Trophoblast cell (in vitro differentiated cells and primary cell): ENCODE results near the gene RAB5B.

Source experiments
- DNase-seq, 2 donors: peaks; one replicate each; pipeline ENCODE4 v3.0.0-alpha.2; 2016
- H2AFZ ChIP-seq: 2 replicates; pipeline ENCODE4 v1.6.1; 2013; ENCODE audit warnings: low read length, moderate library complexity, mild to moderate bottlenecking; ENCODE audit not compliant: insufficient read depth, poor library complexity
- H2AK5ac ChIP-seq: 2 replicates; pipeline ENCODE4 v1.6.1; 2013; ENCODE audit warnings: mild to moderate bottlenecking, low read length
- H2BK120ac ChIP-seq: 2 replicates; pipeline ENCODE4 v1.6.1; 2013; ENCODE audit warnings: low read length, mild to moderate bottlenecking, moderate library complexity; ENCODE audit not compliant: insufficient read depth, poor library complexity
- H2BK12ac ChIP-seq: 2 replicates; pipeline ENCODE4 v1.6.1; 2013; ENCODE audit warnings: mild to moderate bottlenecking, low read length, moderate library complexity
- H2BK5ac ChIP-seq: 2 replicates; pipeline ENCODE4 v1.6.1; 2013; ENCODE audit warnings: low read length, low read depth, moderate library complexity, mild to moderate bottlenecking; ENCODE audit not compliant: poor library complexity
- H3K14ac ChIP-seq: 2 replicates; pipeline ENCODE4 v1.6.1; 2013; ENCODE audit warnings: mild to moderate bottlenecking, low read length
- H3K18ac ChIP-seq: 2 replicates; pipeline ENCODE4 v1.6.1; 2013; ENCODE audit warnings: mild to moderate bottlenecking, low read length
- H3K23ac ChIP-seq: 2 replicates; pipeline ENCODE4 v1.6.1; 2013; ENCODE audit warnings: low read length
- H3K27ac ChIP-seq: 2 replicates; pipeline ENCODE4 v1.5.1; 2013; ENCODE audit warnings: low read depth, mild to moderate bottlenecking, inconsistent platforms, low read length, moderate library complexity
- H3K27me3 ChIP-seq: 2 replicates; pipeline ENCODE4 v1.6.1; 2013; ENCODE audit warnings: inconsistent platforms, mild to moderate bottlenecking, low read length, moderate library complexity; ENCODE audit not compliant: insufficient read depth
- H3K36me3 ChIP-seq, 2 experiments: 1 replicate in 1 of 2; 2 replicates in 1 of 2; pipeline ENCODE4 v1.6.1; 2013; ENCODE audit warnings: low read length in 2 of 2, mild to moderate bottlenecking in 2 of 2, moderate library complexity in 1 of 2; ENCODE audit not compliant: insufficient read depth in 2 of 2, control insufficient read depth in 1 of 2
- H3K4ac ChIP-seq: 2 replicates; pipeline ENCODE4 v1.6.1; 2013; ENCODE audit warnings: low read depth, mild to moderate bottlenecking, low read length, moderate library complexity
- H3K4me1 ChIP-seq, 2 experiments: 1 replicate in 1 of 2; 2 replicates in 1 of 2; pipeline ENCODE4 v1.6.1; 2013; ENCODE audit warnings: low read length in 2 of 2, mild to moderate bottlenecking in 2 of 2, moderate library complexity in 1 of 2; ENCODE audit not compliant: insufficient read depth in 2 of 2, control insufficient read depth in 1 of 2
- H3K4me2 ChIP-seq: 2 replicates; pipeline ENCODE4 v1.6.1; 2013; ENCODE audit warnings: inconsistent platforms, mild to moderate bottlenecking, low read length, moderate library complexity
- H3K4me3 ChIP-seq: 2 replicates; pipeline ENCODE4 v1.5.1; 2013; ENCODE audit warnings: mild to moderate bottlenecking, low read depth, low read length, inconsistent platforms
- H3K79me1 ChIP-seq: one replicate; pipeline ENCODE4 v1.6.1; 2013; ENCODE audit warnings: low read length
- H3K79me2 ChIP-seq: 2 replicates; pipeline ENCODE4 v1.6.1; 2013; ENCODE audit warnings: low read length, mild to moderate bottlenecking; ENCODE audit not compliant: control insufficient read depth, insufficient read depth, poor library complexity
- H3K9ac ChIP-seq: 2 replicates; pipeline ENCODE4 v1.6.1; 2013; ENCODE audit warnings: mild to moderate bottlenecking, low read length
- H3K9me3 ChIP-seq: 2 replicates; pipeline ENCODE4 v1.6.1; 2013; ENCODE audit warnings: low read depth, mild to moderate bottlenecking, control low read depth, inconsistent platforms, low read length; ENCODE audit not compliant: insufficient read depth
- H4K12ac ChIP-seq: 2 replicates; pipeline ENCODE4 v1.6.1; 2013; ENCODE audit warnings: low read depth, mild to moderate bottlenecking, low read length, moderate library complexity
- H4K8ac ChIP-seq: 2 replicates; pipeline ENCODE4 v1.6.1; 2013; ENCODE audit warnings: low read depth, mild to moderate bottlenecking, low read length, moderate library complexity
- H4K91ac ChIP-seq: one replicate; pipeline ENCODE4 v1.6.1; 2013; ENCODE audit warnings: low read depth, mild to moderate bottlenecking, low read length, moderate library complexity
- WGBS: extraction: QIAGEN DNeasy Blood & Tissue Kit; methylation state at CpG from one replicate; pipeline ENCODE4 v1.1.7; 2013; ENCODE audit warnings: missing lambda C conversion rate; ENCODE audit not compliant: insufficient read length, insufficient coverage; ENCODE audit errors: extremely low coverage; 5-methylcytosine and 5-hydroxymethylcytosine counted together

RAB5B gene

GRCh38 chr12:55995366-55995765 lies 21.5 kb downstream of the RAB5B start:
- H4K8ac ChIP-seq: no peak overlapping the region
- peaks cover 3 to 7% of the 10 kb centered on the region in 2 experiments for H3K4me1 ChIP-seq
- H3K4me3 ChIP-seq: no peak overlapping the region
- H3K79me2 ChIP-seq: peaks cover 4% of the 10 kb centered on the region
- H3K9me3 ChIP-seq: no peaks in the 10 kb centered on the region
- no peak overlapping the region for H3K14ac ChIP-seq
- no peak overlapping the region for H3K4ac ChIP-seq
- peaks cover 28 to 42% of the 10 kb centered on the region in 2 experiments for H3K36me3 ChIP-seq
- H3K79me1 ChIP-seq: peaks cover 4% of the 10 kb centered on the region
- H4K12ac ChIP-seq: no peak overlapping the region
- H2BK120ac ChIP-seq: no peak overlapping the region
- H3K18ac ChIP-seq: no peak overlapping the region
- H3K27me3 ChIP-seq: no peaks in the 10 kb centered on the region
- H3K9ac ChIP-seq: no peak overlapping the region
- DNase-seq: no peak
- WGBS: no CpG with 5 or more reads among the region's 8 CpGs
- H3K27ac ChIP-seq: no peak overlapping the region
- no peak overlapping the region for H2AFZ ChIP-seq
- no peak overlapping the region for H3K4me2 ChIP-seq
- H2BK5ac ChIP-seq: no peak overlapping the region
- H2AK5ac ChIP-seq: no peak overlapping the region
- H2BK12ac ChIP-seq: no peak overlapping the region
- H4K91ac ChIP-seq: no peak overlapping the region
- H3K23ac ChIP-seq: no peak overlapping the region

- Histone ChIP-seq H2BK12ac (no peak overlapping the region), H3K4ac (no peak overlapping the region), H3K36me3 (peaks cover 23 to 33% of the 10 kb centered on the region in 2 experiments), H3K23ac (no peak overlapping the region), H4K12ac (peak overlapping the region; percentile 47), H2BK5ac (no peak overlapping the region), H4K91ac (no peak overlapping the region), H3K4me2 (peak overlapping the region; percentile 83), H3K9me3 (no peaks in the 10 kb centered on the region), H3K79me1 (peaks cover 4% of the 10 kb centered on the region), H3K27ac (no peak overlapping the region), H4K8ac (no peak overlapping the region), H2AK5ac (no peak overlapping the region), H2AFZ (no peak overlapping the region), H3K9ac (no peak overlapping the region), H3K14ac (no peak overlapping the region), H3K27me3 (no peaks in the 10 kb centered on the region), H3K79me2 (peaks cover 4% of the 10 kb centered on the region), H3K4me3 (no peak overlapping the region), H3K4me1 (peaks cover 3 to 7% of the 10 kb centered on the region in 2 experiments), H3K18ac (no peak overlapping the region), H2BK120ac (no peak overlapping the region)
- peak; percentile 45 to 86 for DNase-seq
- WGBS: no CpG with 5 or more reads among the region's 14 CpGs
These were observed 22.4 kb downstream of the RAB5B start for GRCh38 chr12:55996201-55996714.

GRCh38 chr12:55996715-55997534 lies 23.0 kb downstream of the RAB5B start, which contains the start of gene SUOX:
TSS of gene SUOX (plus strand) at chr12:55997276. CDS start at chr12:56002222, 4,946 bp downstream.
- Histone ChIP-seq H3K79me2 (peaks cover 4% of the 10 kb centered on the region), H3K4me1 (peaks cover 3 to 7% of the 10 kb centered on the region in 2 experiments), H2AFZ (peak within 1 kb of the TSS; percentile 83), H3K79me1 (peaks cover 4% of the 10 kb centered on the region), H3K9ac (peak within 1 kb of the TSS; percentile 75), H3K27ac (peak within 1 kb of the TSS; percentile 41), H2BK120ac (peak within 1 kb of the TSS; percentile 49), H2BK12ac (peak within 1 kb of the TSS; percentile 25), H4K12ac (peak within 1 kb of the TSS; percentile 74), H3K18ac (peak within 1 kb of the TSS; percentile 76), H4K91ac (peak within 1 kb of the TSS; percentile 65), H4K8ac (peak within 1 kb of the TSS; percentile 87), H3K4me3 (peak within 1 kb of the TSS; percentile 75), H2BK5ac (peak within 1 kb of the TSS; percentile 9), H3K9me3 (no peaks in the 10 kb centered on the region), H3K4ac (no peak within 1 kb of the TSS), H3K23ac (no peak within 1 kb of the TSS), H3K36me3 (peaks cover 18 to 28% of the 10 kb centered on the region in 2 experiments), H3K14ac (peak within 1 kb of the TSS; percentile 78), H2AK5ac (peak within 1 kb of the TSS; percentile 59), H3K4me2 (peak within 1 kb of the TSS; percentile 83), H3K27me3 (no peaks in the 10 kb centered on the region)
- WGBS: no CpG with 5 or more reads among the region's 27 CpGs
- DNase-seq: peak; percentile 97 to 98

- DNase-seq: no peak
- Histone ChIP-seq H3K4me2 (peak overlapping the region; percentile 83), H4K91ac (peak overlapping the region; percentile 65), H2BK12ac (peak overlapping the region; percentile 25), H3K23ac (no peak overlapping the region), H3K36me3 (peaks cover 15 to 23% of the 10 kb centered on the region in 2 experiments), H3K9ac (peak overlapping the region; percentile 75), H3K27ac (no peak overlapping the region), H2BK5ac (peak overlapping the region; percentile 9), H3K14ac (peak overlapping the region; percentile 78), H3K4me3 (peak overlapping the region; percentile 75), H2AK5ac (peak overlapping the region; percentile 59), H3K27me3 (no peaks in the 10 kb centered on the region), H2BK120ac (peak overlapping the region; percentile 49), H4K8ac (peak overlapping the region; percentile 87), H4K12ac (peak overlapping the region; percentile 74), H3K18ac (peak overlapping the region; percentile 76), H3K79me2 (peaks cover 4% of the 10 kb centered on the region), H3K4me1 (peaks cover 3 to 7% of the 10 kb centered on the region in 2 experiments), H3K4ac (no peak overlapping the region), H3K9me3 (no peaks in the 10 kb centered on the region), H3K79me1 (peaks cover 4% of the 10 kb centered on the region), H2AFZ (peak overlapping the region; percentile 83)
- WGBS: no CpG with 5 or more reads among the region's 5 CpGs
These were observed 23.6 kb downstream of the RAB5B start for GRCh38 chr12:55997535-55997859.
